IMR-90 (cell line): ENCODE measurements around the gene CHRNB4. TPM values are rescaled to one million over a fixed set of nuclear protein-coding genes. Genes with fewer than 3 reads are reported as not detected.

Experiments
- ATAC-seq: fragments of 200-7000 bp; cut with Tn5 transposase; 2 replicates; pipeline ENCODE4 v1.9.1; 2020; ENCODE audit warnings: low read depth, mild to moderate bottlenecking, moderate library complexity
- BruUV-seq: library from RNA; stranded (reverse); fragments of 400-500 nt; replicated peaks from 2 replicates; lab custom pipeline; 2021; lab: Mats Ljungman, UMichigan
- CTCF ChIA-PET: fragments of 300-600 bp; formaldehyde crosslinking; extraction: SDS; loops from one replicate; lab custom pipeline; 2021; ENCODE audit warnings: antibody characterized with exemption; lab: Yijun Ruan, JAX
- POLR2A ChIA-PET: fragments of 300-600 bp; sonication (Branson Sonifier 250); formaldehyde crosslinking; loops from one replicate; lab custom pipeline; 2022; ENCODE audit warnings: antibody characterized with exemption; ENCODE audit not compliant: unreplicated experiment; lab: Charles Lee
- DNase-seq: peaks from one replicate; pipeline ENCODE4 v3.0.0; 2013
- H2AFZ ChIP-seq: replicated peaks from 2 replicates; pipeline ENCODE3; 2013; ENCODE audit warnings: low read length, mild to moderate bottlenecking; ENCODE audit not compliant: poor library complexity
- H2AK5ac ChIP-seq: 2 replicates; pipeline ENCODE4 v1.6.1; 2013; ENCODE audit warnings: low read depth, low read length, inconsistent platforms
- H2AK9ac ChIP-seq: replicated peaks from 2 replicates; pipeline ENCODE3; 2013; ENCODE audit warnings: mild to moderate bottlenecking, low read depth, low read length, moderate library complexity; ENCODE audit not compliant: poor library complexity
- H2BK120ac ChIP-seq: 2 replicates; pipeline ENCODE4 v1.6.1; 2013; ENCODE audit warnings: low read depth, low read length, inconsistent platforms
- H2BK15ac ChIP-seq: 3 replicates; pipeline ENCODE4 v1.6.1; 2013; ENCODE audit warnings: low read depth, low read length, inconsistent platforms
- H2BK20ac ChIP-seq: 2 replicates; pipeline ENCODE4 v1.6.1; 2013; ENCODE audit warnings: low read depth, mild to moderate bottlenecking, inconsistent platforms, low read length, moderate library complexity
- H2BK5ac ChIP-seq: 2 replicates; pipeline ENCODE4 v1.6.1; 2013; ENCODE audit warnings: mild to moderate bottlenecking, low read depth, low read length, inconsistent platforms; ENCODE audit not compliant: poor library complexity, severe bottlenecking
- H3K14ac ChIP-seq: replicated peaks from 2 replicates; pipeline ENCODE4 v1.6.1; 2013; ENCODE audit warnings: low read depth, low read length, inconsistent platforms
- H3K18ac ChIP-seq: 2 replicates; pipeline ENCODE4 v1.6.1; 2013; ENCODE audit warnings: low read depth, low read length, control low read depth
- H3K23ac ChIP-seq: 2 replicates; pipeline ENCODE4 v1.6.1; 2013; ENCODE audit warnings: low read depth, low read length, inconsistent platforms
- H3K27ac ChIP-seq: 2 replicates; pipeline ENCODE4 v1.5.1; 2013; ENCODE audit warnings: mild to moderate bottlenecking, control low read depth, low read length; ENCODE audit not compliant: insufficient read depth
- H3K27me3 ChIP-seq: 2 replicates; pipeline ENCODE4 v1.6.1; 2013; ENCODE audit warnings: low read length; ENCODE audit not compliant: control insufficient read depth, insufficient read depth
- H3K36me3 ChIP-seq: 2 replicates; pipeline ENCODE4 v1.6.1; 2013; ENCODE audit warnings: low read length, mixed read lengths; ENCODE audit not compliant: control insufficient read depth, insufficient read depth
- H3K4ac ChIP-seq: 2 replicates; pipeline ENCODE4 v1.6.1; 2013; ENCODE audit warnings: low read depth, low read length, inconsistent platforms
- H3K4me1 ChIP-seq: 2 replicates; pipeline ENCODE4 v1.6.1; 2013; ENCODE audit warnings: low read length, mixed read lengths; ENCODE audit not compliant: control insufficient read depth, insufficient read depth
- H3K4me2 ChIP-seq: 2 replicates; pipeline ENCODE4 v1.6.1; 2013; ENCODE audit warnings: low read depth, mild to moderate bottlenecking, control low read depth, low read length, moderate library complexity
- H3K4me3 ChIP-seq: 2 replicates; pipeline ENCODE4 v1.5.1; 2013; ENCODE audit warnings: low read depth, mild to moderate bottlenecking, control low read depth, low read length, moderate library complexity; ENCODE audit not compliant: insufficient read depth
- H3K56ac ChIP-seq: 2 replicates; pipeline ENCODE4 v1.6.1; 2013; ENCODE audit warnings: low read length, inconsistent platforms; ENCODE audit not compliant: insufficient read depth; ENCODE audit errors: extremely low read depth
- H3K79me1 ChIP-seq, 2 experiments: 2 replicates each; pipeline ENCODE4 v1.6.1; 2013; ENCODE audit warnings: low read length in 2 of 2, inconsistent platforms in 1 of 2, low read depth in 1 of 2
- H3K9ac ChIP-seq: 2 replicates; pipeline ENCODE4 v1.6.1; 2013; ENCODE audit warnings: low read depth, low read length, control low read depth
- H3K9me1 ChIP-seq: 2 replicates; pipeline ENCODE4 v1.6.1; 2013; ENCODE audit warnings: low read length, inconsistent platforms; ENCODE audit not compliant: insufficient read depth
- H3K9me3 ChIP-seq: 2 replicates; pipeline ENCODE4 v1.6.1; 2013; ENCODE audit warnings: low read length; ENCODE audit not compliant: control insufficient read depth, insufficient read depth
- H4K20me1 ChIP-seq: 2 replicates; pipeline ENCODE4 v1.6.1; 2013; ENCODE audit warnings: low read length, inconsistent platforms; ENCODE audit not compliant: insufficient read depth
- H4K5ac ChIP-seq: 2 replicates; pipeline ENCODE4 v1.6.1; 2013; ENCODE audit warnings: mild to moderate bottlenecking, low read depth, low read length, control low read depth
- H4K8ac ChIP-seq, 2 experiments: 2 replicates each; pipeline ENCODE4 v1.6.1; 2013; ENCODE audit warnings: low read depth in 2 of 2, low read length in 2 of 2, control low read depth in 1 of 2, inconsistent platforms in 1 of 2
- H4K91ac ChIP-seq: 2 replicates; pipeline ENCODE4 v1.6.1; 2013; ENCODE audit warnings: low read depth, low read length, inconsistent platforms; ENCODE audit not compliant: insufficient read depth
- BHLHE40 ChIP-seq: fragments of 150-350 bp; IDR thresholded peaks from 2 replicates; pipeline ENCODE4 v1.6.1; 2016; ENCODE audit warnings: mild to moderate bottlenecking, low read depth, low read length
- CHD1 ChIP-seq: IDR thresholded peaks from 2 replicates; pipeline ENCODE4 v1.6.1; 2012; ENCODE audit warnings: low read depth, low read length, improper control_type of control experiment
- CTCF ChIP-seq: conservative IDR thresholded peaks from 2 replicates; pipeline ENCODE4 v1.5.1; 2012; ENCODE audit warnings: mild to moderate bottlenecking, low read depth, low read length, improper control_type of control experiment
- FOS ChIP-seq: fragments of 150-350 bp; IDR thresholded peaks from 2 replicates; pipeline ENCODE4 v1.6.1; 2016; ENCODE audit warnings: low read depth, low read length
- MAFK ChIP-seq: IDR thresholded peaks from 2 replicates; pipeline ENCODE4 v1.6.1; 2012; ENCODE audit warnings: low read depth, low read length, improper control_type of control experiment
- MAZ ChIP-seq: IDR thresholded peaks from 2 replicates; pipeline ENCODE4 v1.6.1; 2012; ENCODE audit warnings: low read depth, mild to moderate bottlenecking, low read length, improper control_type of control experiment, moderate library complexity, borderline replicate concordance
- MXI1 ChIP-seq: IDR thresholded peaks from 2 replicates; pipeline ENCODE4 v1.6.1; 2012; ENCODE audit warnings: low read depth, mild to moderate bottlenecking, low read length, moderate library complexity, borderline replicate concordance
- POLR2A ChIP-seq: IDR thresholded peaks from 2 replicates; pipeline ENCODE4 v1.6.1; 2012; ENCODE audit warnings: mild to moderate bottlenecking, low read depth, low read length
- RCOR1 ChIP-seq: IDR thresholded peaks from 2 replicates; pipeline ENCODE4 v1.6.1; 2012; ENCODE audit warnings: mild to moderate bottlenecking, low read length, improper control_type of control experiment; ENCODE audit not compliant: insufficient replicate concordance
- RFX5 ChIP-seq: IDR thresholded peaks from 2 replicates; pipeline ENCODE4 v1.8.0; 2012; ENCODE audit warnings: low read depth, mild to moderate bottlenecking, low read length, moderate library complexity
- SMC3 ChIP-seq: fragments of 150-350 bp; IDR thresholded peaks from 2 replicates; pipeline ENCODE4 v1.6.1; 2016; ENCODE audit warnings: low read depth, mild to moderate bottlenecking, antibody characterized with exemption, low read length, moderate library complexity
- USF2 ChIP-seq: fragments of 150-350 bp; IDR thresholded peaks from 2 replicates; pipeline ENCODE4 v1.6.1; 2017; ENCODE audit warnings: mild to moderate bottlenecking, antibody characterized with exemption, low read length, low read depth
- WGBS, 2 experiments: methylation state at CpG; one replicate each; pipeline versions ENCODE4 v1.1.5 to v1.1.7; 2013; ENCODE audit warnings: missing lambda C conversion rate in 2 of 2; ENCODE audit not compliant: insufficient read length in 1 of 2; ENCODE audit errors: extremely low coverage in 2 of 2; 5-methylcytosine and 5-hydroxymethylcytosine counted together
- dilution Hi-C: fragments of 300-500 bp; cut with HindIII; formaldehyde crosslinking; loops from one replicate; pipeline ENCODE4 v1.14.3; 2018; ENCODE audit warnings: low sequenced_read_pairs; ENCODE audit not compliant: unreplicated experiment
- in situ Hi-C: fragments of 300-500 bp; cut with MboI; formaldehyde crosslinking; loops from 3 replicates; pipeline ENCODE4 v1.14.3; 2019; ENCODE audit warnings: low sequenced_read_pairs, inconsistent platforms, mixed read lengths
- intact Hi-C: fragments of 100-400 bp; cut with micrococcal nuclease; formaldehyde crosslinking; loops from 2 replicates; pipeline ENCODE4 v1.10.0; 2022
- polyA plus RNA-seq, 3 experiments: library from polyadenylated mRNA; depleted of rRNA; stranded (reverse); fragments of >200 nt; gene quantifications; 2 replicates each; pipeline ENCODE4 v1.2.3, GENCODE V29; 2012; ENCODE audit warnings: low replicate concordance in 1 of 3
- total RNA-seq: library from RNA; depleted of rRNA; stranded (reverse); fragments of >200 nt; gene quantifications from 2 replicates; pipeline ENCODE4 v1.2.3, GENCODE V29; 2012

The CHRNB4 gene
- total and polyA plus RNA-seq, 2 of the 4 experiments (the other 2 are of a cell fraction), result not detected

GRCh38 chr15:78634210-78635145 is 6.5 kb downstream of the CHRNB4 start:
- Histone ChIP-seq H2BK5ac (no peak overlapping the region), H2AK5ac (no peak overlapping the region), H4K91ac (no peak overlapping the region), H3K36me3 (no peaks in the 10 kb centered on the region), H3K4me3 (no peak overlapping the region), H3K23ac (no peak overlapping the region), H4K8ac (no peak overlapping the region), H2BK15ac (no peak overlapping the region), H3K14ac (no peak overlapping the region), H4K5ac (no peak overlapping the region), H3K56ac (no peak overlapping the region), H3K4ac (no peak overlapping the region), H3K79me1 (no peaks in the 10 kb centered on the region), H3K27me3 (peaks cover 34% of the 10 kb centered on the region), H2BK120ac (no peak overlapping the region), H2BK20ac (no peak overlapping the region), H3K9ac (no peak overlapping the region), H3K4me1 (no peaks in the 10 kb centered on the region), H3K4me2 (no peak overlapping the region), H2AFZ (peak overlapping the region; percentile 21), H3K9me3 (peaks cover 5% of the 10 kb centered on the region), H3K27ac (no peak overlapping the region), H4K20me1 (no peaks in the 10 kb centered on the region), H2AK9ac (peak overlapping the region; percentile 55), H3K9me1 (no peaks in the 10 kb centered on the region), H3K18ac (no peak overlapping the region)
- intact Hi-C loops, result loop anchor here (5.0 kb wide), 1 partner anchor 378 kb away; no protein-coding TSS in a partner anchor
- DNase-seq (no peak), ATAC-seq (no peak)
- in situ Hi-C loops, result no loop called here
- CTCF ChIA-PET, result no interaction called here
- dilution Hi-C loops, result no loop called here
- BruUV-seq, result no TSS peak
- TF ChIP-seq MAFK (no peak), RFX5 (no peak), CTCF (no peak), BHLHE40 (no peak), MXI1 (no peak), POLR2A (no peak), SMC3 (no peak), CHD1 (no peak), FOS (no peak), USF2 (no peak), RCOR1 (no peak), MAZ (no peak)
- POLR2A ChIA-PET, result no interaction called here
- WGBS, 2 experiments, result no CpG with 5 or more reads among the region's 12 CpGs
